Chondrocyte (in vitro differentiated cells): ENCODE results near the gene TRIM26. TPM values are rescaled to one million over a fixed set of nuclear protein-coding genes. Genes with fewer than 3 reads are reported as not detected.

Experiments used
- DNase-seq: peaks from one replicate; pipeline ENCODE4 v3.0.0; 2021; ENCODE audit warnings: mixed read lengths, low spot score
- H3K27ac Mint-ChIP-seq: one replicate; pipeline ENCODE4 v1.8.0; 2021; ENCODE audit warnings: mild to moderate bottlenecking, moderate library complexity, mixed read lengths; ENCODE audit not compliant: unreplicated experiment
- H3K27me3 Mint-ChIP-seq: 2 replicates; pipeline ENCODE4 v1.8.0; 2021; ENCODE audit warnings: low read depth, mixed read lengths
- H3K36me3 Mint-ChIP-seq: 2 replicates; pipeline ENCODE4 v1.8.0; 2021; ENCODE audit warnings: low read depth, mixed read lengths
- H3K4me1 Mint-ChIP-seq: 2 replicates; pipeline ENCODE4 v1.8.0; 2021; ENCODE audit warnings: low read depth, mild to moderate bottlenecking, mixed read lengths
- H3K4me3 Mint-ChIP-seq: one replicate; pipeline ENCODE4 v1.8.0; 2021; ENCODE audit warnings: mild to moderate bottlenecking, moderate library complexity, mixed read lengths; ENCODE audit not compliant: unreplicated experiment
- H3K9me3 Mint-ChIP-seq: 2 replicates; pipeline ENCODE4 v1.8.0; 2021; ENCODE audit warnings: low read depth, mixed read lengths
- CTCF ChIP-seq: fragments of 200-600 bp; sonication (generic); IDR thresholded peaks from 2 replicates; pipeline ENCODE4 v1.5.0; 2021; ENCODE audit warnings: antibody characterized with exemption, mild to moderate bottlenecking, moderate library complexity
- total RNA-seq: library from RNA; stranded (reverse); gene quantifications from 3 replicates; pipeline ENCODE4 v1.2.1, GENCODE V29; 2021

TRIM26 gene
- total RNA-seq, 1 donor from 2014 or later = 37.6 TPM

GRCh38 chr6:30207619-30208295, 5.4 kb downstream of the TRIM26 start:
- Mint-ChIP-seq H3K27me3 (no peaks in the 10 kb centered on the region), H3K9me3 (no peaks in the 10 kb centered on the region), H3K27ac (peak overlapping the region; percentile 15), H3K4me1 (peaks cover 52% of the 10 kb centered on the region), H3K36me3 (no peaks in the 10 kb centered on the region), H3K4me3 (no peak overlapping the region)
- TF ChIP-seq CTCF = no peak
- DNase-seq = no peak

DNA sequence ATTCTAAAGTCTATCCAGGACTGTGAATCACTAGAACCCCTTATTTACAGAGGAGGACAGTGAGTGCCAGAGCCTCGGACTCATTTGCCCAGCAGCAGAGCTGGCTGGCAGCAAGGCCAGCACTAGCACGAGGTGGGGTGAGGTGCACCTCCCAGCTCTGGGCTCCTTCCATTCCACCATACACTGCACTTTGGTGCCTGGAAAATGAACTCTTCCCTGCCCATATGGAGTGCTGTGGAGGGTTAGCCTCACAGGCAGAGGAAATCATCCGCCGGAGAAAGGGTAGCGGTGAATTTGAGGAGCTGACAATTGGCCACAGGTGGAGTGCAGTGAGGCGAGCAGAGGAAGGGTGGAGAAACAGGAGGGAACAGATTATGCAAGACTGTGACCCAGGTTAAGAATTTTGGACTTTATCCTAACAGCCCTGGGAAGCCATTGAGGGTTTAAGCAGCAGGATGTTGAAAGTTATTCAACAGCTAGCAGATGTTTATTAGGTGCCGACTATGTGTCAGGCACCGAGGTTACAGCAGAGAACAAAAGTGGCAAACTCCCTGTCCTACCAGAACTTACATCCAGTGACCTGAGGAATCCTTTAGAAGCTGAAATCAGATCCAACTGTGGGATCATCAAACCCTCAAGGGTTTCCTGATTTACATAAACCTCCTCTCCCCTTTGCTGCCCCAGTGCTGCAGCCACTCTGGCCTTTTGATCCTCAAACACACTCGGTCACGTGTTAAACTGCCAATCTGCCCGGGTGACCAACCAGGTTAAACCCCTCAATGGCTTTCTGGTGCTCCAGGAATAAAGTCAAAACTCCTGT, 6.2 kb downstream of the TRIM26 start:
- Mint-ChIP-seq H3K4me3 (no peak overlapping the region), H3K36me3 (no peaks in the 10 kb centered on the region), H3K27ac (peak overlapping the region; percentile 55), H3K9me3 (no peaks in the 10 kb centered on the region), H3K4me1 (peaks cover 46% of the 10 kb centered on the region), H3K27me3 (no peaks in the 10 kb centered on the region)
- no peak for DNase-seq
- no peak for TF ChIP-seq CTCF

DNA sequence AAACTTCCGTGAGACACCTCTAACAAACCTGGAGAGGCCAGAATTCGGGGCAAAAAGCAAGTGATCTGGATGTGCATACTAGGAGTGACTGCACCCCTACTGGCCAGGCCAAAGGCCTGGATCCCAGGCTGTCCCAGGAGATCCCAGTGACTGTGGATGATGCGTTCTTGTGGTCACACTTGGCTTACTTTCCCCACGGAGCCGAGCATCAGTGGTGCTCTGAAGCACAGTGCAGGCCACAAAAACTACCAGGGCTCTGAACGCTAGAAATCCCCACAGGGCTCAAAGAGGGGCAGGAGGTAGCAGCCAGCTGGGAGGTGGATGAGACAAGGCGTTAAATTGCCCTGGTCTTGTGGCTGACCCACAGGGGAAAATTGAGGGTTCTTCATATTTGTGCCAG, 7.1 kb downstream of the TRIM26 start:
- Mint-ChIP-seq H3K4me1 (peaks cover 41% of the 10 kb centered on the region), H3K27me3 (no peaks in the 10 kb centered on the region), H3K4me3 (no peak overlapping the region), H3K36me3 (no peaks in the 10 kb centered on the region), H3K9me3 (no peaks in the 10 kb centered on the region), H3K27ac (no peak overlapping the region)
- TF ChIP-seq CTCF = no peak
- DNase-seq = no peak

DNA sequence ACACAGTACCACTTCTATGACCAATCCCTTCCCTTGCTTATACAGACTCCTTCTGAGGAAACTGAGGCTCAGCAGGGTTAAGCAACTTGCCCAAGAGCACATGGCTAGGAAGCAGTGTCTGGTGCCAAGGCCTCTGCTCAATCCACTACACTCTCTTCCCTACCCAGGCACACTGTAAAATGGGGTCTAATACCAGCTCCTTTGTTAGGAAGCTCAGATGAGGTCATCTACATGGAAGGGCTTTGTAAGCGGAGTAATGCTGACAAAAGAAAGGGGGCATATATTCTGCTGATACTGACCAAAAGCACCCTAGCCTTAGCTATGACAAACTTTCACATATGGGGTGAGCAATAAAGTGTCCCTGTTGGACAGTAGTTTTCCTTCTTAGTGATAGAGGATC, 9.1 kb downstream of the TRIM26 start:
- H3K36me3 Mint-ChIP-seq = peaks cover 7% of the 10 kb centered on the region
- no peak overlapping the region for H3K4me3 Mint-ChIP-seq
- no peak overlapping the region for H3K27ac Mint-ChIP-seq
- no peak for TF ChIP-seq CTCF
- no peaks in the 10 kb centered on the region for H3K27me3 Mint-ChIP-seq
- no peak for DNase-seq
- H3K4me1 Mint-ChIP-seq = peaks cover 28% of the 10 kb centered on the region
- H3K9me3 Mint-ChIP-seq = no peaks in the 10 kb centered on the region

DNA sequence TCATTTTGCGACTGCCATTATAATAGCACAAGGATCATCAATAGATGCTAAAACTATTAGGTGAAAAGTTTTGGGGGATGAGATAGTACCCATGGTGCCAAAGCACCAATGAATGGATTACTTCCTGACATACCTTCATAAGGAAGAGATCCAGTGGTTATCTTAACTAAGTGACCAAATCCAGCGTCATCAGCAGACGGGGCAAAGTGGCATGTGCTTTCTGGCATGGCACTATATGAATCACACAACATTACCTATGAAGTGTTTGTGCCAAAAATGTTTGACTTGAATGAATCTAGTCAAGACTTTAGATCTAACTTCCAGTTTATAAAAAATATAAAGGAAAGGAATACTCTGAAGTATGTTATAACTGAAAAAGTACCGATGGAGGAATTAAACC, 10.8 kb downstream of the TRIM26 start:
- no peak for TF ChIP-seq CTCF
- H3K9me3 Mint-ChIP-seq = no peaks in the 10 kb centered on the region
- no peaks in the 10 kb centered on the region for H3K27me3 Mint-ChIP-seq
- H3K36me3 Mint-ChIP-seq = peaks cover 16% of the 10 kb centered on the region
- H3K27ac Mint-ChIP-seq = no peak overlapping the region
- H3K4me1 Mint-ChIP-seq = peaks cover 13% of the 10 kb centered on the region
- H3K4me3 Mint-ChIP-seq = no peak overlapping the region
- DNase-seq = no peak
